Neural progenitor cell (in vitro differentiated cells): ENCODE data around the gene DISC1. TPM values are rescaled to one million over a fixed set of nuclear protein-coding genes. Genes with fewer than 3 reads are reported as not detected.

ENCODE experiments used
- DNase-seq: peaks from one replicate; pipeline ENCODE4 v3.0.0-alpha.2; 2016; ENCODE audit warnings: low spot score
- H2AFZ ChIP-seq: fragments of 200-600 bp; sonication (generic); replicated peaks from 2 replicates; pipeline ENCODE4 v1.6.1; 2016; ENCODE audit warnings: antibody characterized with exemption
- H3F3A ChIP-seq: fragments of 200-600 bp; sonication (generic); 2 replicates; pipeline ENCODE4 v1.6.1; 2016; ENCODE audit warnings: antibody characterized with exemption, low read depth
- H3K27ac ChIP-seq: fragments of 200-600 bp; sonication (generic); 2 replicates; pipeline ENCODE4 v1.5.1; 2016; ENCODE audit warnings: mild to moderate bottlenecking
- H3K27me3 ChIP-seq: fragments of 200-600 bp; sonication (generic); 2 replicates; pipeline ENCODE4 v1.6.1; 2016; ENCODE audit warnings: mild to moderate bottlenecking, moderate library complexity
- H3K36me3 ChIP-seq: fragments of 200-600 bp; sonication (generic); 2 replicates; pipeline ENCODE4 v1.5.1; 2016
- H3K4me1 ChIP-seq: fragments of 200-600 bp; sonication (generic); 2 replicates; pipeline ENCODE4 v1.6.1; 2016; ENCODE audit warnings: mixed run types
- H3K4me2 ChIP-seq: fragments of 200-600 bp; sonication (generic); 2 replicates; pipeline ENCODE4 v1.6.1; 2016
- H3K4me3 ChIP-seq: fragments of 200-600 bp; sonication (generic); 2 replicates; pipeline ENCODE4 v1.5.1; 2016
- H3K79me2 ChIP-seq: fragments of 200-600 bp; sonication (generic); 2 replicates; pipeline ENCODE4 v1.6.1; 2016; ENCODE audit warnings: low read depth
- H3K9ac ChIP-seq: fragments of 200-600 bp; sonication (generic); 2 replicates; pipeline ENCODE4 v1.6.1; 2016
- H3K9me3 ChIP-seq: fragments of 200-600 bp; sonication (generic); 2 replicates; pipeline ENCODE4 v1.5.1; 2016; ENCODE audit warnings: low read depth
- H4K20me1 ChIP-seq: fragments of 200-600 bp; sonication (generic); 2 replicates; pipeline ENCODE4 v1.6.1; 2016; ENCODE audit warnings: low read depth
- H3K27ac Mint-ChIP-seq: 3 replicates; pipeline ENCODE4 v1.8.0; 2021; ENCODE audit warnings: mixed read lengths
- H3K27me3 Mint-ChIP-seq: 2 replicates; pipeline ENCODE4 v1.8.0; 2022; ENCODE audit warnings: low read depth, mild to moderate bottlenecking, inconsistent platforms, moderate library complexity, mixed read lengths; ENCODE audit not compliant: insufficient read depth
- H3K36me3 Mint-ChIP-seq: 3 replicates; pipeline ENCODE4 v1.8.0; 2021; ENCODE audit warnings: mixed read lengths
- H3K4me1 Mint-ChIP-seq: 3 replicates; pipeline ENCODE4 v1.8.0; 2021; ENCODE audit warnings: mixed read lengths
- H3K4me3 Mint-ChIP-seq: 3 replicates; pipeline ENCODE4 v1.8.0; 2021; ENCODE audit warnings: mild to moderate bottlenecking, moderate library complexity, mixed read lengths
- H3K9me3 Mint-ChIP-seq: 3 replicates; pipeline ENCODE4 v1.8.0; 2020; ENCODE audit warnings: mixed read lengths
- EZH2 ChIP-seq: fragments of 200-600 bp; sonication (generic); IDR thresholded peaks from 2 replicates; pipeline ENCODE4 v1.6.1; 2017; ENCODE audit warnings: antibody characterized with exemption, mild to moderate bottlenecking, moderate library complexity
- EZH2phosphoT487 ChIP-seq: fragments of 200-600 bp; sonication (generic); IDR thresholded peaks from 2 replicates; pipeline ENCODE4 v1.6.1; 2017; ENCODE audit warnings: antibody characterized with exemption
- total RNA-seq: library from RNA; depleted of rRNA; stranded (reverse); fragments of >200 nt; gene quantifications from 2 replicates; pipeline ENCODE4 v1.2.3, GENCODE V29; 2015; ENCODE audit warnings: low replicate concordance
- TF ChIP-seq, protein P1 (sequence below): fragments of 200-600 bp; sonication (generic); IDR thresholded peaks from 2 replicates; pipeline ENCODE4 v1.5.1; 2017; ENCODE audit warnings: antibody characterized with exemption, mild to moderate bottlenecking

Gene DISC1
- total RNA-seq, 1 donor from 2014 or later: 1.8 TPM

DNA sequence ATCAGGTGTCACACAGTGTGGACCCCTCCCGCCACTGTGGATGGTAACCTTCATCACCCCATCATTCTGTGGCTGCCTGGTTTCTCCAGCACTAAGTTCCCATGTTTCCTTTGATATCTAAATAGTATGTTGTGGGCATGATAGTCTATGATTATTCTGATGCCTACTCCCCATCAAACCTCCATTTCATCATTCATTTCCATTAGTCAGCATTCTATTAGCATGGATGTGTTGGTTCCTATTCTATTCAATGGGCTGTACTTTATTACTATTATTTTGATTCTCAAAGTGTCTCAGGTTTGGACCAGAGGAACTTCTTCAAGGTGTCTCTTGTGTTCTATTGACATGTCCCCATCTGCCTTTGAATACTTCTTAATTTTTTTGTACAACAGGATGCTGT lies 112.0 kb downstream of the DISC1 start:
- no peaks in the 10 kb centered on the region for H4K20me1 ChIP-seq
- H3K9me3 Mint-ChIP-seq: no peaks in the 10 kb centered on the region
- no peak for DNase-seq
- no peak overlapping the region for H3K4me2 ChIP-seq
- no peak overlapping the region for H3K4me3 Mint-ChIP-seq
- no peaks in the 10 kb centered on the region for H3K4me1 ChIP-seq
- TF ChIP-seq, protein P1, sequence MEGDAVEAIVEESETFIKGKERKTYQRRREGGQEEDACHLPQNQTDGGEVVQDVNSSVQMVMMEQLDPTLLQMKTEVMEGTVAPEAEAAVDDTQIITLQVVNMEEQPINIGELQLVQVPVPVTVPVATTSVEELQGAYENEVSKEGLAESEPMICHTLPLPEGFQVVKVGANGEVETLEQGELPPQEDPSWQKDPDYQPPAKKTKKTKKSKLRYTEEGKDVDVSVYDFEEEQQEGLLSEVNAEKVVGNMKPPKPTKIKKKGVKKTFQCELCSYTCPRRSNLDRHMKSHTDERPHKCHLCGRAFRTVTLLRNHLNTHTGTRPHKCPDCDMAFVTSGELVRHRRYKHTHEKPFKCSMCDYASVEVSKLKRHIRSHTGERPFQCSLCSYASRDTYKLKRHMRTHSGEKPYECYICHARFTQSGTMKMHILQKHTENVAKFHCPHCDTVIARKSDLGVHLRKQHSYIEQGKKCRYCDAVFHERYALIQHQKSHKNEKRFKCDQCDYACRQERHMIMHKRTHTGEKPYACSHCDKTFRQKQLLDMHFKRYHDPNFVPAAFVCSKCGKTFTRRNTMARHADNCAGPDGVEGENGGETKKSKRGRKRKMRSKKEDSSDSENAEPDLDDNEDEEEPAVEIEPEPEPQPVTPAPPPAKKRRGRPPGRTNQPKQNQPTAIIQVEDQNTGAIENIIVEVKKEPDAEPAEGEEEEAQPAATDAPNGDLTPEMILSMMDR: no peak
- TF ChIP-seq EZH2 (no peak), EZH2phosphoT487 (no peak)
- no peaks in the 10 kb centered on the region for H3K9me3 ChIP-seq
- no peak overlapping the region for H3K9ac ChIP-seq
- H3K4me1 Mint-ChIP-seq: no peaks in the 10 kb centered on the region
- H3K27ac ChIP-seq: no peak overlapping the region
- H3K79me2 ChIP-seq: no peaks in the 10 kb centered on the region
- no peak overlapping the region for H2AFZ ChIP-seq
- no peak overlapping the region for H3K27ac Mint-ChIP-seq
- peaks cover 2% of the 10 kb centered on the region for H3K27me3 Mint-ChIP-seq
- no peaks in the 10 kb centered on the region for H3F3A ChIP-seq
- H3K27me3 ChIP-seq: no peaks in the 10 kb centered on the region
- no peaks in the 10 kb centered on the region for H3K36me3 ChIP-seq
- no peaks in the 10 kb centered on the region for H3K36me3 Mint-ChIP-seq
- H3K4me3 ChIP-seq: no peak overlapping the region

DNA sequence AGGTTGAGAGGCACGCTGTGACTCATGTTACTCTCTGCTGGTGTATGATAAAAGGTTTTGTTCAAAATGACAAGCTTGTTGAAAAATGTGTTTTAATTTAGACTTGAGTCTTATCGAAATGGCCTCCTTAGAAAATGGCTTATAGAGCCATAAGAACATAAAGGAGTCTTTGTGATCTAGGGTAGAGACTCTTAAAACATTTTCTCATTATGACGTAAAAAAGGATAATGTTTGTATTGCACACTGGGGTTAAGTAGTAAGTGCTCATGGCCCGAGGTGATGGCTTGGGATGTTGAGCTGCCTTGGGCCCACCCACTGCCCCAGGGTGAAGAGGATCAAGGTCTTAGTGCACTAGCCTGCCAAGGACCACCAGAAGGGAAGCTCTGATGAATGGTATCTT lies 117.4 kb downstream of the DISC1 start:
- no peak overlapping the region for H3K4me2 ChIP-seq
- Mint-ChIP-seq H3K36me3 (no peaks in the 10 kb centered on the region), H3K27me3 (peaks cover 5% of the 10 kb centered on the region), H3K27ac (no peak overlapping the region), H3K4me1 (no peaks in the 10 kb centered on the region), H3K4me3 (no peak overlapping the region), H3K9me3 (peaks cover 5% of the 10 kb centered on the region)
- no peaks in the 10 kb centered on the region for H3K4me1 ChIP-seq
- no peak overlapping the region for H3K27ac ChIP-seq
- TF ChIP-seq EZH2 (no peak), EZH2phosphoT487 (no peak)
- TF ChIP-seq, protein P1: no peak
- H3K27me3 ChIP-seq: no peaks in the 10 kb centered on the region
- H4K20me1 ChIP-seq: no peaks in the 10 kb centered on the region
- no peaks in the 10 kb centered on the region for H3K9me3 ChIP-seq
- no peaks in the 10 kb centered on the region for H3K79me2 ChIP-seq
- no peak overlapping the region for H2AFZ ChIP-seq
- no peak overlapping the region for H3K4me3 ChIP-seq
- no peaks in the 10 kb centered on the region for H3F3A ChIP-seq
- H3K36me3 ChIP-seq: no peaks in the 10 kb centered on the region
- DNase-seq: no peak
- no peak overlapping the region for H3K9ac ChIP-seq

DNA sequence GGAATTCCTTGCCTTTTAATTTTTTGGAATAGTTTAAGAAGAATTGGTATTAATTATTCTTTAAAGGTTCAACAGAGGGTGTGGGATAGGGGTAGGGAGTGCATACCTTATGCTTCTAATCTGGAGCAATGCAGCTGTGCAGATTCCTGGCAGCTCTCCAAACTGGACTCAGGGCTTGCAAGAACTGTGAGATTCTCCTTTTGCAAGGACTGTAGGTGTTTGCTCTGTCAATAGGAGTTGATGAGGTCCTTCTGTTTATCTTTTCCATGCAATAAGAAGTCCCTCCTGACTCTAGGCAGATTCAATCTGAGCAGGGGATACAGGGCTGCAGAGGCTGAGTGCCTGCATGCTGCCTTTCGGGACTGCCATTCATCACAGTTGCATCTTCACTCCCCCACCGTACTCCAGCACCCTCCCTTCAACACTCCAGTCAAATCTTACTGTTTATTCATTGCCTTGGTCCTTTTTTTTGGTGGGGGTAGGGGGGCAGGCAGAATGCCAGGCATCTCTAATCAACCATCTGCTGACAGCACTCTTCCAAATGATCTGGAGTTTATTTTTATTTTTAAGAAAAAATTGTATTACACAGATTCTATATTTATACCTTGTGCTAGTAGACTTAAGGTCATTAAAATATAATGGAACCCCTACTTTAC lies 122.3 kb downstream of the DISC1 start:
- Histone ChIP-seq H3K27me3 (no peaks in the 10 kb centered on the region), H3K4me1 (no peaks in the 10 kb centered on the region), H3K9me3 (no peaks in the 10 kb centered on the region), H3K36me3 (no peaks in the 10 kb centered on the region), H4K20me1 (no peaks in the 10 kb centered on the region), H3F3A (no peaks in the 10 kb centered on the region), H3K9ac (no peak overlapping the region), H3K79me2 (no peaks in the 10 kb centered on the region), H3K27ac (no peak overlapping the region), H3K4me2 (no peak overlapping the region), H3K4me3 (no peak overlapping the region), H2AFZ (no peak overlapping the region)
- Mint-ChIP-seq H3K27ac (no peak overlapping the region), H3K36me3 (peaks cover 8% of the 10 kb centered on the region), H3K9me3 (peaks cover 11% of the 10 kb centered on the region), H3K4me1 (peaks cover 3% of the 10 kb centered on the region), H3K27me3 (peaks cover 5% of the 10 kb centered on the region), H3K4me3 (no peak overlapping the region)
- TF ChIP-seq EZH2: no peak
- TF ChIP-seq EZH2phosphoT487: no peak
- TF ChIP-seq, protein P1: no peak
- DNase-seq: no peak
